Liver (tissue), 3 donors: ENCODE measurements around the gene KDELR3.

ENCODE experiments used
- EGR1 ChIP-seq, 2 donors: IDR thresholded peaks; 2 replicates each; pipeline ENCODE4 v1.6.1; 2016 to 2018; ENCODE audit warnings: antibody characterized with exemption in 2 of 2, low read depth in 2 of 2
- GABPA ChIP-seq, 2 donors: IDR thresholded peaks in 1 of 2; conservative IDR thresholded peaks in 1 of 2; 2 replicates each; pipeline ENCODE4 v1.6.1; 2016; ENCODE audit warnings: antibody characterized with exemption in 2 of 2, mild to moderate bottlenecking in 1 of 2, moderate library complexity in 1 of 2
- HNF4A ChIP-seq, 2 donors: conservative IDR thresholded peaks; 2 replicates each; pipeline ENCODE4 v1.6.1; 2016; ENCODE audit warnings: antibody characterized with exemption in 2 of 2, mild to moderate bottlenecking in 2 of 2
- JUND ChIP-seq, 2 donors: IDR thresholded peaks; 2 replicates each; pipeline ENCODE4 v1.6.1; 2016; ENCODE audit warnings: antibody characterized with exemption in 2 of 2
- NR2F2 ChIP-seq: IDR thresholded peaks from 2 replicates; pipeline ENCODE4 v1.6.1; 2016; ENCODE audit warnings: antibody characterized with exemption
- RAD21 ChIP-seq, 2 donors: IDR thresholded peaks; 2 replicates each; pipeline ENCODE4 v1.6.1; 2016; ENCODE audit warnings: antibody characterized with exemption in 2 of 2, mild to moderate bottlenecking in 2 of 2
- RXRA ChIP-seq, 2 donors: IDR thresholded peaks; 2 replicates each; pipeline ENCODE4 v1.6.1; 2017 to 2018; ENCODE audit warnings: antibody characterized with exemption in 2 of 2, mild to moderate bottlenecking in 1 of 2
- SP1 ChIP-seq: IDR thresholded peaks from 2 replicates; pipeline ENCODE4 v1.6.1; 2018; ENCODE audit warnings: antibody characterized with exemption, mild to moderate bottlenecking
- TAF1 ChIP-seq: conservative IDR thresholded peaks from 2 replicates; pipeline ENCODE4 v1.6.1; 2016; ENCODE audit warnings: antibody characterized with exemption, mild to moderate bottlenecking
- TF ChIP-seq, protein P1 (sequence below): fragments of 150-350 bp; IDR thresholded peaks from 2 replicates; pipeline ENCODE4 v1.5.1; 2017; ENCODE audit warnings: improper control_type of control experiment, low read depth, low read length; ENCODE audit not compliant: missing input control
- TF ChIP-seq, protein P2 (sequence below): IDR thresholded peaks from 2 replicates; pipeline ENCODE4 v1.6.1; 2016; ENCODE audit warnings: antibody characterized with exemption, mild to moderate bottlenecking
- TF ChIP-seq, protein P3 (sequence below): IDR thresholded peaks from 2 replicates; pipeline ENCODE4 v1.6.1; 2016; ENCODE audit warnings: antibody characterized with exemption
- TF ChIP-seq, protein P4 (sequence below): IDR thresholded peaks from 2 replicates; pipeline ENCODE4 v1.6.1; 2016; ENCODE audit warnings: antibody characterized with exemption
- TF ChIP-seq, protein P5 (sequence below): IDR thresholded peaks from 2 replicates; pipeline ENCODE4 v1.6.1; 2016; ENCODE audit warnings: antibody characterized with exemption
- donor health status: healthy.
- donor health status: healthy.

DNA sequence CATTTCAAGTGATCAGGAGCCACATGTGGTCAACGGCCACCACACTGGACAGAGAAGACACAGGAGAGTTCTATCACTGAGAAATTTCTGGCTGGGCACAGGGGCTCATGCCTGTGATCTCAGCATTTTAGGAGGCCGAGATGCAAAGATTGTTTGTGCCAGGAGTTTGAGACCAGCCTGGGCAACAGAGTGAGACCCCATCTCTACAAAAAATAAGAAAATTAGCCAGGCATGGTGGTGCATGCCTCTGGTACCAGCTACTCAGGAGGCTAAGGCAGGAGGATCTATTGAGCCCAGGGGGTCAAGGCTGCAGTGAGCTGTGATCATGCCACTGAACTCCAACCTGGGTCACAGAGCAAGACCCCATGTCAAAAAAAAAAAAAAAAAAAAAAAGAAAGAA, 39.2 kb upstream of the KDELR3 start:
- TF ChIP-seq, protein P1, sequence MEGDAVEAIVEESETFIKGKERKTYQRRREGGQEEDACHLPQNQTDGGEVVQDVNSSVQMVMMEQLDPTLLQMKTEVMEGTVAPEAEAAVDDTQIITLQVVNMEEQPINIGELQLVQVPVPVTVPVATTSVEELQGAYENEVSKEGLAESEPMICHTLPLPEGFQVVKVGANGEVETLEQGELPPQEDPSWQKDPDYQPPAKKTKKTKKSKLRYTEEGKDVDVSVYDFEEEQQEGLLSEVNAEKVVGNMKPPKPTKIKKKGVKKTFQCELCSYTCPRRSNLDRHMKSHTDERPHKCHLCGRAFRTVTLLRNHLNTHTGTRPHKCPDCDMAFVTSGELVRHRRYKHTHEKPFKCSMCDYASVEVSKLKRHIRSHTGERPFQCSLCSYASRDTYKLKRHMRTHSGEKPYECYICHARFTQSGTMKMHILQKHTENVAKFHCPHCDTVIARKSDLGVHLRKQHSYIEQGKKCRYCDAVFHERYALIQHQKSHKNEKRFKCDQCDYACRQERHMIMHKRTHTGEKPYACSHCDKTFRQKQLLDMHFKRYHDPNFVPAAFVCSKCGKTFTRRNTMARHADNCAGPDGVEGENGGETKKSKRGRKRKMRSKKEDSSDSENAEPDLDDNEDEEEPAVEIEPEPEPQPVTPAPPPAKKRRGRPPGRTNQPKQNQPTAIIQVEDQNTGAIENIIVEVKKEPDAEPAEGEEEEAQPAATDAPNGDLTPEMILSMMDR = no peak
- TF ChIP-seq, protein P2, sequence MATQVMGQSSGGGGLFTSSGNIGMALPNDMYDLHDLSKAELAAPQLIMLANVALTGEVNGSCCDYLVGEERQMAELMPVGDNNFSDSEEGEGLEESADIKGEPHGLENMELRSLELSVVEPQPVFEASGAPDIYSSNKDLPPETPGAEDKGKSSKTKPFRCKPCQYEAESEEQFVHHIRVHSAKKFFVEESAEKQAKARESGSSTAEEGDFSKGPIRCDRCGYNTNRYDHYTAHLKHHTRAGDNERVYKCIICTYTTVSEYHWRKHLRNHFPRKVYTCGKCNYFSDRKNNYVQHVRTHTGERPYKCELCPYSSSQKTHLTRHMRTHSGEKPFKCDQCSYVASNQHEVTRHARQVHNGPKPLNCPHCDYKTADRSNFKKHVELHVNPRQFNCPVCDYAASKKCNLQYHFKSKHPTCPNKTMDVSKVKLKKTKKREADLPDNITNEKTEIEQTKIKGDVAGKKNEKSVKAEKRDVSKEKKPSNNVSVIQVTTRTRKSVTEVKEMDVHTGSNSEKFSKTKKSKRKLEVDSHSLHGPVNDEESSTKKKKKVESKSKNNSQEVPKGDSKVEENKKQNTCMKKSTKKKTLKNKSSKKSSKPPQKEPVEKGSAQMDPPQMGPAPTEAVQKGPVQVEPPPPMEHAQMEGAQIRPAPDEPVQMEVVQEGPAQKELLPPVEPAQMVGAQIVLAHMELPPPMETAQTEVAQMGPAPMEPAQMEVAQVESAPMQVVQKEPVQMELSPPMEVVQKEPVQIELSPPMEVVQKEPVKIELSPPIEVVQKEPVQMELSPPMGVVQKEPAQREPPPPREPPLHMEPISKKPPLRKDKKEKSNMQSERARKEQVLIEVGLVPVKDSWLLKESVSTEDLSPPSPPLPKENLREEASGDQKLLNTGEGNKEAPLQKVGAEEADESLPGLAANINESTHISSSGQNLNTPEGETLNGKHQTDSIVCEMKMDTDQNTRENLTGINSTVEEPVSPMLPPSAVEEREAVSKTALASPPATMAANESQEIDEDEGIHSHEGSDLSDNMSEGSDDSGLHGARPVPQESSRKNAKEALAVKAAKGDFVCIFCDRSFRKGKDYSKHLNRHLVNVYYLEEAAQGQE = no peak
- TF ChIP-seq SP1 = no peak
- no peak for TF ChIP-seq HNF4A (conservative IDR thresholded peaks at IDR 0.05)
- TF ChIP-seq, protein P3, sequence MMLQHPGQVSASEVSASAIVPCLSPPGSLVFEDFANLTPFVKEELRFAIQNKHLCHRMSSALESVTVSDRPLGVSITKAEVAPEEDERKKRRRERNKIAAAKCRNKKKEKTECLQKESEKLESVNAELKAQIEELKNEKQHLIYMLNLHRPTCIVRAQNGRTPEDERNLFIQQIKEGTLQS = no peak
- TF ChIP-seq, protein P4, sequence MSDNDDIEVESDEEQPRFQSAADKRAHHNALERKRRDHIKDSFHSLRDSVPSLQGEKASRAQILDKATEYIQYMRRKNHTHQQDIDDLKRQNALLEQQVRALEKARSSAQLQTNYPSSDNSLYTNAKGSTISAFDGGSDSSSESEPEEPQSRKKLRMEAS = no peak
- no peak for TF ChIP-seq GABPA (IDR thresholded peaks at IDR 0.05 in 1 of 2, conservative IDR thresholded peaks at IDR 0.05 in 1 of 2)
- no peak for TF ChIP-seq TAF1
- TF ChIP-seq RAD21 (IDR thresholded peaks at IDR 0.05) = no peak
- TF ChIP-seq RXRA (IDR thresholded peaks at IDR 0.05) = no peak
- TF ChIP-seq NR2F2 = no peak
- TF ChIP-seq JUND (IDR thresholded peaks at IDR 0.05) = no peak
- TF ChIP-seq, protein P5, sequence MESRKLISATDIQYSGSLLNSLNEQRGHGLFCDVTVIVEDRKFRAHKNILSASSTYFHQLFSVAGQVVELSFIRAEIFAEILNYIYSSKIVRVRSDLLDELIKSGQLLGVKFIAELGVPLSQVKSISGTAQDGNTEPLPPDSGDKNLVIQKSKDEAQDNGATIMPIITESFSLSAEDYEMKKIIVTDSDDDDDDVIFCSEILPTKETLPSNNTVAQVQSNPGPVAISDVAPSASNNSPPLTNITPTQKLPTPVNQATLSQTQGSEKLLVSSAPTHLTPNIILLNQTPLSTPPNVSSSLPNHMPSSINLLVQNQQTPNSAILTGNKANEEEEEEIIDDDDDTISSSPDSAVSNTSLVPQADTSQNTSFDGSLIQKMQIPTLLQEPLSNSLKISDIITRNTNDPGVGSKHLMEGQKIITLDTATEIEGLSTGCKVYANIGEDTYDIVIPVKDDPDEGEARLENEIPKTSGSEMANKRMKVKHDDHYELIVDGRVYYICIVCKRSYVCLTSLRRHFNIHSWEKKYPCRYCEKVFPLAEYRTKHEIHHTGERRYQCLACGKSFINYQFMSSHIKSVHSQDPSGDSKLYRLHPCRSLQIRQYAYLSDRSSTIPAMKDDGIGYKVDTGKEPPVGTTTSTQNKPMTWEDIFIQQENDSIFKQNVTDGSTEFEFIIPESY = no peak
- no peak for TF ChIP-seq EGR1 (IDR thresholded peaks at IDR 0.05; ENCODE audit: low read depth in 2 of 2)
